Activated T-helper 17 cell treated with anti-CD3 and anti-CD28 coated beads, Interleukin-2, amount 50 U/mL, for 72 hours (primary cell): ENCODE results near the gene SMAD1. TPM values are rescaled to one million over a fixed set of nuclear protein-coding genes. Genes with fewer than 3 reads are reported as not detected.
"Not testable (repeated sequence)": the region's sequence is repeated elsewhere in the genome, so short reads cannot be mapped to it uniquely, and the experiment has no call there.

ENCODE experiments used
- ATAC-seq: fragments of 150-1000 bp; cut with Tn5 transposase; replicated peaks from 2 replicates; pipeline ENCODE4 v1.10.0; 2021; ENCODE audit warnings: mild to moderate bottlenecking, moderate library complexity
- H3K27ac Mint-ChIP-seq: one replicate; pipeline ENCODE4 v1.8.0; 2022; ENCODE audit warnings: mixed read lengths
- H3K27me3 Mint-ChIP-seq: one replicate; pipeline ENCODE4 v1.8.0; 2022; ENCODE audit warnings: mixed read lengths
- H3K36me3 Mint-ChIP-seq: one replicate; pipeline ENCODE4 v1.8.0; 2022; ENCODE audit warnings: low read depth, mild to moderate bottlenecking, mixed read lengths
- H3K4me1 Mint-ChIP-seq: one replicate; pipeline ENCODE4 v1.8.0; 2022; ENCODE audit warnings: mixed read lengths
- H3K4me3 Mint-ChIP-seq: one replicate; pipeline ENCODE4 v1.8.0; 2022; ENCODE audit warnings: mild to moderate bottlenecking, mixed read lengths
- H3K9me3 Mint-ChIP-seq: one replicate; pipeline ENCODE4 v1.8.0; 2022; ENCODE audit warnings: mixed read lengths
- total RNA-seq, 2 donors: library from RNA; stranded (reverse); gene quantifications; one replicate each; pipeline ENCODE4 v1.2.3, GENCODE V29; 2022

SMAD1 gene
- total RNA-seq, 2 donors from 2014 or later: 2.5 to 12.4 TPM

DNA sequence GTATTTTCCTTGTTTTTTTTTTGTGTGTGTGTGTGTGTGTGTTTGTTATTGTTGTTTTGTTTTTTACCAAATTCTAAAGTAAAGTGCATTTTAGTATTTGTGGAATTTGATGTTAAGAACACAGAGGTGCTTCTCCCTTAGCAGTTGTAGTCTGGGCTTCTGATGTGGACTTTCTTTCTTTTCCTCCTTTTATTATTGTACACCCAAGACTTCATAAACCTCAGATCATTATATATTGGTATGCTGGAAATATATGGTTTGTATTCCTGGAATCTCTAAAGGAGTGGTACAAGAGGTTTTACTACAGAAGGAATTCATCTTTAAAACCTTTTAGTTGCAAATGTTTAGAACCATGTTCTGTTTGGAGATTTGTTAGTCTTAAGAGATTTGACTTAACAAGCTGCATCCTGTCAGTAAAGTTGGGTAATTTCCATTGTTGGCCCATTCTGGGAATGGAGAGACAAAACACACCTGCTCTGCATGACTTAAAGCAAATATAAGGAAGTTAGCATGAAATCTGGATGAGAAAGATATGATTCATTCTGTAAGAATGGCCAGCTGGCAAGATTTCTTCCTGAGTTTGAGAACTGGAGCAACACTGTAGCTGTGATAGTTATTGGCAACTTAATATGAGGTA is 64.0 kb downstream of the SMAD1 start:
- H3K27ac Mint-ChIP-seq: peak overlapping the region; percentile 27
- ATAC-seq: no peak
- H3K4me3 Mint-ChIP-seq: no peak overlapping the region
- H3K4me1 Mint-ChIP-seq: peaks cover 6% of the 10 kb centered on the region
- peaks cover 47% of the 10 kb centered on the region for H3K36me3 Mint-ChIP-seq
- H3K9me3 Mint-ChIP-seq: no peaks in the 10 kb centered on the region
- H3K27me3 Mint-ChIP-seq: no peaks in the 10 kb centered on the region

DNA sequence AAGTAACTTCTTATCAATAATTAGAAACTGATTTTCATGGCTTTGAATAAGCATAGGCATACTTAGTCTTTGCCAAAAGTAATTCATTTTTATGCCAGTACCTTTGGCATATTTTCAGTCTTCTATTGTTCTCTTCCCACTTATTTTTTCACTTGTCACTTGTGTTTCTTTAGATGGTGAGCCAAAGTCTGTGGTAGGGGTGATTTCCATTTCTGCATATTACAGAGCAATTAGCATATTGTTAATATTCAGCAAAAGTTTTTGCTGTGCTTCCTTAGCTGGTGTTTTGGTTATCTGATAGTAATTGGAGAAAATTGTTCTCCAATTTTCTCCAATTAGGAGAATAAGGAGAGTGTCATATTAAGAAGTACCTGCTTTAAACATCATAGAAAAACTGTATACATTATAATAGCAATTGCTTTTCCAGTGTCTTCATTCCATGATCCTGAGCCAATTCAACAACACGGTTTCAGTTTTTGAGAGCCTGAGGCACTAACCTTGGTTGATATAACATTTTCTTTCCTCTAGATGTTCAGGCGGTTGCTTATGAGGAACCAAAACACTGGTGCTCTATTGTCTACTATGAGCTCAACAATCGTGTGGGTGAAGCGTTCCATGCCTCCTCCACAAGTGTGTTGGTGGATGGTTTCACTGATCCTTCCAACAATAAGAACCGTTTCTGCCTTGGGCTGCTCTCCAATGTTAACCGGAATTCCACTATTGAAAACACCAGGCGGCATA is 64.7 kb downstream of the SMAD1 start:
- peaks cover 47% of the 10 kb centered on the region for H3K36me3 Mint-ChIP-seq
- no peak for ATAC-seq
- H3K27ac Mint-ChIP-seq: no peak overlapping the region
- peaks cover 7% of the 10 kb centered on the region for H3K4me1 Mint-ChIP-seq
- no peak overlapping the region for H3K4me3 Mint-ChIP-seq
- H3K9me3 Mint-ChIP-seq: no peaks in the 10 kb centered on the region
- no peaks in the 10 kb centered on the region for H3K27me3 Mint-ChIP-seq

DNA sequence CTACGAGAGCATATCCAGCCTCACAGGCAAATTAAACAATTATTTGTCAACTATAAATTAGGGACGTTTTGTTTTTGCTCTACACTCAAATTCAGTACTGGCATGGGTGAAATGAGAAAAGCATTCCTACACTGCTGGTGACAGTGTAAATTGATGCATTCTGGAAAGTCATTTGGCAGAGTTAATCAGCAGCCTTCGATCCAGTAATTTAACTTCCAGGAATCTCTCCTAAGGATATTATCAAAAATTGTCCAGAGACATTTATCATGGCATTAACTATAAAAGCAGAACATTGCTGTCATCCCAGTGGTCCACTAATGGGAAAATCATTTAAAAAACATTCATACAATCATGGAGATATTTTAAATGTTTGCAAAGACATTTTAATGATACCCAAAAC is 70.0 kb downstream of the SMAD1 start:
- Mint-ChIP-seq H3K4me3 (no peak overlapping the region), H3K27ac (peak overlapping the region; percentile 26), H3K9me3 (no peaks in the 10 kb centered on the region), H3K36me3 (peaks cover 25% of the 10 kb centered on the region), H3K27me3 (no peaks in the 10 kb centered on the region), H3K4me1 (peaks cover 5% of the 10 kb centered on the region)
- ATAC-seq: no peak

DNA sequence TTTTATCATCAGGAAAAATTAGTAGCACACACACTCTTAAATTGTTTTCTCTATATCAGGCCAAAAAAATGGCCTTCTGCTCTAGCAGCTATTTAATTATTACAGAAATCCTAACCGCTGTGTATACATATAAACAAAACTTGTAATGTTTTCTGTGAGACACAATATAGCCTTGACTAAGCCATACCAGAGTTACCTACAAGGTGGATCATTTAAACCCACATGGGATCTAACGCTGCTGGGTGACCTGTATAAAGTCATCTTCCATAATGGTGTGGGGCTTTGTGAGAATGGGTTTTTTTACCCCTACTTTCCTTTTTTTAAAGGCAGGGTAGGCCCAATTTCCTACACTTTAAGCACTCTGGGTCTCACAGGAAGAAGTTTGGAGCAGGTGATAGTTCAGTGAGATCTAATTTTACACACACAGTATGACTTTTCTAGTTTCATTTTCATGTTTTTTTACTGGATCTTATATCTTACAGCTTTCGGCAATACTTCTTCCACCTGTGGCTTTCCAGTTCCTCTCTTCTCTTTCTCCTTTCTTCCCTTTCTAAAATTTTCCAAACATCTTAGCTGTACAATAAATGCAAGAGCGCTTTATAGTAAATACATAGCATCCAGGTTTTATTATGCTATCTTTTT is 70.6 kb downstream of the SMAD1 start:
- H3K4me1 Mint-ChIP-seq: peaks cover 5% of the 10 kb centered on the region
- H3K36me3 Mint-ChIP-seq: peaks cover 21% of the 10 kb centered on the region
- H3K27ac Mint-ChIP-seq: peak overlapping the region; percentile 26
- H3K9me3 Mint-ChIP-seq: no peaks in the 10 kb centered on the region
- peak; percentile 24 for ATAC-seq
- peak overlapping the region; percentile 19 for H3K4me3 Mint-ChIP-seq
- H3K27me3 Mint-ChIP-seq: no peaks in the 10 kb centered on the region

DNA sequence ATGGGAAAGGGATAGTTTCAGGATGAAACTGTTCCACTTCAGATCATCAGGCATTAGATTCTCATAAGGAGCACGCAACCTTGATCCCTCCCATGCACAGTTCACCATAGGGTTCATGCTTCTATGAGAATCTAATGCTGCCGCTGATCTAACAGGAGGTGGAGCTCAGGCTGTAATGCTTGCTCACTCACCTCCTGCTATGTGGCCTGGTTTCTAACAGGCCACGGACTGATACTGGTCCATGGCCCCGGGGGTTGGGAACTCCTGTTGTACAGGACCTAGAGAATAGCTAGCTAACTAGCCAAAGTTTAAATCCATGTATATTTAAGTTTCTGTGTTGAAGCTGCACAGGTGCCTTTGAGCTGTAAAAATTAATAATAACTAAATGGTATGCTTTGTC is 71.7 kb downstream of the SMAD1 start:
- Mint-ChIP-seq H3K4me3 (no peak overlapping the region), H3K4me1 (peaks cover 5% of the 10 kb centered on the region), H3K9me3 (no peaks in the 10 kb centered on the region), H3K36me3 (peaks cover 26% of the 10 kb centered on the region), H3K27ac (no peak overlapping the region), H3K27me3 (no peaks in the 10 kb centered on the region)
- no peak for ATAC-seq

DNA sequence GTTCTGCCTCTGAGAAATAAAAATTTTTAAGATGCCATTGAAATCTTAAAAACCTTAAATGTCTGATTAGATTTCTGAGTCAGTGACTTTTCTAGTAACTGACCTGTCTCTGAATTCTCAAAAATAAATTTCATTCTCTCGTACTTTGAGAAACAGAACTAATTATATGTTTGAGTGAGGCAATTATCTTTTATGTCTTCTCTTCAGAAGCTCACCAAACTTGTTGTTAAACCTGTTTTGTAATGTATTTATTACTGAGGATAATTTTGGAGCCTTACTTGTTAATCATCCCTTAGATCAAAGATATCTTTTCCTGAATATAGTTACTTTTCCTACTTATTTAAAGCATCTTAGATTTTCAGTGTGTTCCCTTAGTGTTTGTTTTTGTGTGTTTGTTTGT is 73.0 kb downstream of the SMAD1 start:
- Mint-ChIP-seq H3K27ac (peak overlapping the region; percentile 34), H3K36me3 (peaks cover 26% of the 10 kb centered on the region), H3K4me3 (no peak overlapping the region), H3K27me3 (no peaks in the 10 kb centered on the region), H3K4me1 (peaks cover 5% of the 10 kb centered on the region), H3K9me3 (no peaks in the 10 kb centered on the region)
- ATAC-seq: no peak

DNA sequence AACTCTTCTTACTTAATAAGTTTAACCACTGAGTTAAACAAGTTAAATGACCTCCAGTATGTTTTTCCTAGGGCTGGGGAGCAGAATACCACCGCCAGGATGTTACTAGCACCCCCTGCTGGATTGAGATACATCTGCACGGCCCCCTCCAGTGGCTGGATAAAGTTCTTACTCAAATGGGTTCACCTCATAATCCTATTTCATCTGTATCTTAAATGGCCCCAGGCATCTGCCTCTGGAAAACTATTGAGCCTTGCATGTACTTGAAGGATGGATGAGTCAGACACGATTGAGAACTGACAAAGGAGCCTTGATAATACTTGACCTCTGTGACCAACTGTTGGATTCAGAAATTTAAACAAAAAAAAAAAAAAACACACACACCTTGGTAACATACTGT is 76.1 kb downstream of the SMAD1 start:
- peak; percentile 83 for ATAC-seq
- H3K4me1 Mint-ChIP-seq: no peaks in the 10 kb centered on the region
- H3K27me3 Mint-ChIP-seq: peaks cover 3% of the 10 kb centered on the region
- H3K4me3 Mint-ChIP-seq: no peak overlapping the region
- H3K9me3 Mint-ChIP-seq: no peaks in the 10 kb centered on the region
- peaks cover 28% of the 10 kb centered on the region for H3K36me3 Mint-ChIP-seq
- H3K27ac Mint-ChIP-seq: no peak overlapping the region

DNA sequence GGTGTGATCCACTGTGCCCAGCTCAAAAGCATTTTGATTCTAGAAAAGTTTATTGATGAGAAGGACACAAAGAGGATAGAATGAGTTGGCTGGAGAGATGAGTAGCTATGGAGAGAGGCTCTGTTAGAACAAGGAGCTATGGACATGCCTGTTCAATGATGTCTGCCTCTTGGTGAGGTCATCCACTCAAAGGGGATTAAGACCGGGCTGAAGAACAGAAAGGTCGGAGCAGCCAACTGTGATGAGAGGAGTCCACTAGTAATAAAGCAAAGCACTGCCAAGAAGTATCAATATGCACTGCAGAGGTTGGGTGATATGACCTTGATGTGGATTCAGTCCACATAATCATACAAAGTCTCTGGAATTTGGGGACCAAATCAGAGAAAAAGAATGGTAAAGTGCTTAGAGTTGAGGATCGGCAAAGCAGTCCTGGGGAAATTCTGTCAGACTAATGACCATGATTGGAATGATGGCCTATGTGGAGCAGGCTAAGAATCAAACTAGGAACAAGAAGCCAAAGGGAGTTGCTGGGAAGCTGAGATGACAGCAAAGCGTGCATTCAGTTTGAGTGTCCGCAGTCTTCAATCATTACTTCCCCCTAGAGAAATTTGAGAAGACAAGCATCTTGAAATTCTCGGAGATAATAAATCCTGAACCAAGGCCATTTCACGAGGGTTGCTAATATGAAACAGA is 81.8 kb downstream of the SMAD1 start:
- H3K9me3 Mint-ChIP-seq: no peaks in the 10 kb centered on the region
- no peak overlapping the region for H3K27ac Mint-ChIP-seq
- no peaks in the 10 kb centered on the region for H3K4me1 Mint-ChIP-seq
- H3K36me3 Mint-ChIP-seq: peaks cover 12% of the 10 kb centered on the region
- no peak overlapping the region for H3K4me3 Mint-ChIP-seq
- no peak for ATAC-seq
- H3K27me3 Mint-ChIP-seq: peaks cover 15% of the 10 kb centered on the region

DNA sequence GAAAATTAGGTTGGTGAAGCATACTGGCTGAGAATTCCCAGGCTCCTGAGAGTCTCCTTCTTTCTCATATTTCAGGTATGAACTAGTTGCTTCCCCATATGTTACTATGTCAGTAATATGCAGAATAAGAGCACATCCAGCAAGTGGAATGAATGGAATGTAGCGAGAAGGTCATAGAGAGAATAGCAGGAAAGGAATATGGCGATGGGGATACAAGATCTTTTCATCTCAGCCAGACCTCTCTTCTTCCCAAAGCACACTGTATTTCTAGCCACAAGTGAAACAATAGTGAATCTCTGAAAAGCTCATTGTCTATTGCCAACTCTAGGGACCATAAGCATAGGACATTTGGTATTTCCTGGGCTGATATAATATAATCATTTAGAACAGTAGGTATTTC is 82.9 kb downstream of the SMAD1 start:
- Mint-ChIP-seq H3K27me3 (peaks cover 24% of the 10 kb centered on the region), H3K36me3 (peaks cover 4% of the 10 kb centered on the region), H3K27ac (no peak overlapping the region), H3K9me3 (peaks cover 4% of the 10 kb centered on the region), H3K4me1 (no peaks in the 10 kb centered on the region), H3K4me3 (no peak overlapping the region)
- ATAC-seq: no peak

DNA sequence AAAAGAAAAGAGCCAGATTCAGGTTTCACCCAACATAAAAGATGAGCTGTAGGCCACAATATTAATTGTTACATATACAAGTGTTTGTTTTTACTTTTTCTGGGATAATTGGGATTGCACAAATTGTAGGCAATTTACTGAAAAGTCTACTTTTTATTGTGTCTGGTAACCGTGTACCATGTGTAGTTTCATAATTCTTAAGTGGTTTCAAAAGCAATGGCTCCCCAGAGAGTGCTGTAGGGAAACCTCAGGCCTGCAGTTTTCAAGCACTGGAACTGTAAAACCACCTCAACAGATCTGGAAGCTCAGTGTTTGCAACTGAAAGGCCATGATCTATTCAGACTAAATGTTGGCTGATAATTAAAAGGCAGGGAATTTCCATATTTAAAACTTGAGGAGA is 83.7 kb downstream of the SMAD1 start:
- H3K4me1 Mint-ChIP-seq: no peaks in the 10 kb centered on the region
- peaks cover 24% of the 10 kb centered on the region for H3K27me3 Mint-ChIP-seq
- ATAC-seq: no peak
- no peak overlapping the region for H3K4me3 Mint-ChIP-seq
- no peaks in the 10 kb centered on the region for H3K36me3 Mint-ChIP-seq
- H3K9me3 Mint-ChIP-seq: peaks cover 4% of the 10 kb centered on the region
- H3K27ac Mint-ChIP-seq: no peak overlapping the region

DNA sequence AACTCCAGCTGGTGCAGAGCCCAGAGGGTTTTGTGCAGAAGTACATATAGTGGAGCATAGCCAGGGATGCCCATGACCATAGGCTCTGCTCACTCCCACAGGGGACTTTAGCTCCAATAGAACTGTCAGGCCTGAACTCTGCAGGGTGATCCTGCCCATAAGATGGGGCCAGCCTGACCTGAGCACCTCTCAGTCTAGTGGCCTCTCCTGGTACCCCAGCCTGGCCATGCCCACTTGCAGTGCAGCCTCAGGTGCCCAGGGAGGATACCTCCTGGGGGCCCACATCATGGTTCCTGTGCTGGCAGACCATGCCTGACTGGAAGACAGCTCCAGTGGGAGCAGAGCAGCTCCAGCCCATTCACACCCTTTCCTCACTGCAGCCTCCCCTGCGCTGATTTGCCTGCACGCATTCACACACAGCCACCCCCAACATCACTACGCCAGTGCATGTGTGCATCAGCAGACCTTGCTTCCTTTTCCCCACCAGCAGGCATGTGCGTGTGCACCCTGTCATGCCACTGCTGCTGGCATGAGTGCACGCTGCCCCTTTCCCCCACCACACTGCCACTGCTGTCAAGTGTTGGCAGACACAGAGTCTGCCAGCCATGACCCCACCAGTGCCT is 84.5 kb downstream of the SMAD1 start:
- no peak for ATAC-seq
- Mint-ChIP-seq H3K36me3 (no peaks in the 10 kb centered on the region), H3K27ac (no peak overlapping the region), H3K27me3 (peaks cover 32% of the 10 kb centered on the region), H3K4me3 (no peak overlapping the region), H3K9me3 (peaks cover 4% of the 10 kb centered on the region), H3K4me1 (no peaks in the 10 kb centered on the region)

DNA sequence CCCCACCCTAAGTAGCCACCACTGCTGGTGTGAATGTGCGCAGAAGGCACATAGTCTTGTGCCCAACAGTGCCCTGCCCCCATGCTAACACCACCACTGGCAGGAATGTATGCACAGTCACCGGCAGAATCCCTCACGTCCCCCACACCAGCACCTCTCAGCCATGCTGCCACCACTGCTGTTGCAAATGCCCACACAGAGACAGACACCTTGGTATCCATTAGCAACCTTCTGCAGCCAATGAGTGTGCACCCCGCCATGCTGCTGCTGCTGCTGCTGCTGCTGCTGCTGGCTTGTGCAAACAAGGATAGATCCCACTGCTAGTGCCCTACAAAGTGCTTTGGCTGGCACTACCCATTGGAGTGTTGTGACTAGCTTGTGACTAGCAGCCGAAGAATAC is 85.1 kb downstream of the SMAD1 start:
- Mint-ChIP-seq H3K4me1 (no peaks in the 10 kb centered on the region), H3K27me3 (peaks cover 32% of the 10 kb centered on the region), H3K9me3 (peaks cover 4% of the 10 kb centered on the region), H3K4me3 (no peak overlapping the region), H3K27ac (no peak overlapping the region), H3K36me3 (no peaks in the 10 kb centered on the region)
- ATAC-seq: no peak

DNA sequence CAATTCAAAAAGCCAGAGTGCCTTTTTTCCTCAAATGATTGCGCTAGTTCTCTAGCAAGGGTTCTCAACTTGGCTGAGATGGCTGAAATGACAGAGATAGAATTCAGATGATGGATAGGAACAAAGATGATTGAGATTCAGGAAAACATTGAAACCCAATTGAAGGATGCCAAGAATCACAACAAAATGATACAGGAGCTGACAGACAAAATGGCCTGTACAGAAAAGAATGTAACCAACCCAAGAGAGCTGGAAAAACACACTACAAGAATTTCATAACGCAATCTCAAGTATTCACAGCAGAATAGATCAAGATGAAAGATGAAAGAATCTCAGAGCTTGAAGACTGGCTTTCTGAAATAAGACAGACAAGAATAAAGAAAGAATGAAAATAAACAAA is 85.9 kb downstream of the SMAD1 start:
- H3K27ac Mint-ChIP-seq: no peak overlapping the region
- no peak for ATAC-seq
- no peaks in the 10 kb centered on the region for H3K4me1 Mint-ChIP-seq
- H3K36me3 Mint-ChIP-seq: no peaks in the 10 kb centered on the region
- H3K4me3 Mint-ChIP-seq: no peak overlapping the region
- H3K9me3 Mint-ChIP-seq: peaks cover 8% of the 10 kb centered on the region
- H3K27me3 Mint-ChIP-seq: peaks cover 33% of the 10 kb centered on the region

DNA sequence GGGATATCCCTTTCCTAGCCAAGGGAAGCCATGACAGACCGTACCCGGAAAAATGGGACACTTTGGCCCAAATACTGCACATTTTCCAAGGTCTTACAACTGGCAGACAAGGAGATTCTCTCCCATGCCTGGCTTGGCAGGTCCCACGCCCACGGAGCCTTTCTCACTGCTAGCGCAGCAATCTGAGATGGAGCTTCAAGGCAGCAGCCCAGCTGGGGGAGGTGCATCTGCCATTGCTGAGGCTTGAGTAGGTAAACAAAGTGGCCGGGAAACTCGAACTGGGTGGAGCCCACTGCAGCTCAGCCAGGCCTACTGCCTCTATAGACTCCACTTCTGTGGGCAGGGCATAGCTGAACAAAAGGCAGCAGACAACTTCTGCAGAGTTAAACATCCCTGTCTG is 92.9 kb downstream of the SMAD1 start:
- ATAC-seq, H3K36me3 Mint-ChIP-seq, H3K4me1 Mint-ChIP-seq, H3K4me3 Mint-ChIP-seq, H3K9me3 Mint-ChIP-seq, H3K27ac Mint-ChIP-seq: not testable (repeated sequence)
- H3K27me3 Mint-ChIP-seq: peaks cover 19% of the 10 kb centered on the region
